ENCODE data around the gene ZNF410. TPM values are rescaled to one million over a fixed set of nuclear protein-coding genes. Genes with fewer than 3 reads are reported as not detected.

The ZNF410 gene
- total and polyA plus RNA-seq, 2 donors (not counting 3 experiments of a cell fraction or from before 2014, with no cell fraction given): 21.8 to 45.0 TPM

GRCh38 chr14:73965216-73965615, 78.6 kb downstream of the ZNF410 start:
- intact Hi-C loops (cut with micrococcal nuclease): no loop called here
- CTCF ChIA-PET: interaction anchor here (0.9 to 1.0 kb wide), 4 partner anchors 8 to 72 kb away, joined by 3 read pairs; partner anchors contain the start of genes COQ6 and FAM161B

GRCh38 chr14:73968885-73969284, 82.2 kb downstream of the ZNF410 start:
- CTCF ChIA-PET: no interaction called here
- FAIRE-seq: no peak

More at GRCh38 chr14:73965216-73965615, 78.6 kb downstream of the ZNF410 start:
- Histone ChIP-seq H3K4me1 (ENCODE audit: control insufficient read depth, extremely low read depth, insufficient read depth, low read length) (no peaks in the 10 kb centered on the region), H3K4me2 (ENCODE audit: insufficient read depth, low read length) (no peak overlapping the region), H3K9me3 (replicated peaks; ENCODE audit: control insufficient read depth, insufficient read depth, low read length) (no peaks in the 10 kb centered on the region), H2AFZ (ENCODE audit: low read depth, low read length) (no peak overlapping the region), H3K4me3 (replicated peaks in 1 of 3; ENCODE audit: insufficient read depth in 1 of 3, low read depth in 1 of 3, low read length in 3 of 3) (no peak overlapping the region), H3K27ac (ENCODE audit: insufficient read depth, low read depth, low read length) (no peak overlapping the region), H4K20me1 (replicated peaks; ENCODE audit: control insufficient read depth, extremely low read depth, insufficient read depth, low read length) (no peaks in the 10 kb centered on the region), H3K9me1 (replicated peaks; ENCODE audit: control insufficient read depth, extremely low read depth, insufficient read depth, low read length) (no peaks in the 10 kb centered on the region), H3K79me2 (ENCODE audit: control insufficient read depth, insufficient read depth, low read length) (no peaks in the 10 kb centered on the region), H3K9ac (replicated peaks; ENCODE audit: extremely low read depth, insufficient read depth, low read length) (no peak overlapping the region), H3K36me3 (ENCODE audit: control insufficient read depth in 2 of 2, extremely low read depth in 1 of 2, insufficient read depth in 2 of 2, low read length in 2 of 2) (peaks cover 2 to 15% of the 10 kb centered on the region in 2 experiments), H3K27me3 (ENCODE audit: control insufficient read depth in 2 of 2, insufficient read depth in 2 of 2, low read length in 2 of 2) (no peaks in the 10 kb centered on the region)
- BruUV-seq (replicated peaks): TSS peak; percentile 18
- FAIRE-seq (no peak), DNase-seq (ENCODE audit: low read depth, low spot score) (no peak)
- POLR2A ChIA-PET: no interaction called here
- no peak for TF ChIP-seq FOS (IDR thresholded peaks at IDR 0.05; ENCODE audit: borderline replicate concordance, insufficient read depth, low read length)
- dilution Hi-C loops (cut with MboI; ENCODE audit: extremely low pct_ligation_motif_present, low sequenced_read_pairs): no loop called here

More at GRCh38 chr14:73968885-73969284, 82.2 kb downstream of the ZNF410 start:
- H3K4me1 ChIP-seq (ENCODE audit: control insufficient read depth, extremely low read depth, insufficient read depth, low read length): no peaks in the 10 kb centered on the region
- no peaks in the 10 kb centered on the region for H3K27me3 ChIP-seq (ENCODE audit: control insufficient read depth in 2 of 2, insufficient read depth in 2 of 2, low read length in 2 of 2)
- H3K9me3 ChIP-seq (replicated peaks; ENCODE audit: control insufficient read depth, insufficient read depth, low read length): no peaks in the 10 kb centered on the region
- H3K79me2 ChIP-seq (ENCODE audit: control insufficient read depth, insufficient read depth, low read length): no peaks in the 10 kb centered on the region
- dilution Hi-C loops (cut with MboI; ENCODE audit: extremely low pct_ligation_motif_present, low sequenced_read_pairs): no loop called here
- no peak overlapping the region for H3K27ac ChIP-seq (ENCODE audit: insufficient read depth, low read depth, low read length)
- no peaks in the 10 kb centered on the region for H4K20me1 ChIP-seq (replicated peaks; ENCODE audit: control insufficient read depth, extremely low read depth, insufficient read depth, low read length)
- no peak for TF ChIP-seq EZH2 (IDR thresholded peaks at IDR 0.05; ENCODE audit: borderline replicate concordance, low read depth, low read length, severe bottlenecking)
- H3K36me3 ChIP-seq (ENCODE audit: control insufficient read depth in 2 of 2, extremely low read depth in 1 of 2, insufficient read depth in 2 of 2, low read length in 2 of 2): peaks cover 0 to 4% of the 10 kb centered on the region in 2 experiments
- no peak overlapping the region for H3K4me3 ChIP-seq (replicated peaks in 1 of 3; ENCODE audit: insufficient read depth in 1 of 3, low read depth in 1 of 3, low read length in 3 of 3)
- POLR2A ChIA-PET: no interaction called here
- no TSS peak for BruUV-seq (replicated peaks)
- no peaks in the 10 kb centered on the region for H3K9me1 ChIP-seq (replicated peaks; ENCODE audit: control insufficient read depth, extremely low read depth, insufficient read depth, low read length)
- H2AFZ ChIP-seq (ENCODE audit: low read depth, low read length): no peak overlapping the region
- intact Hi-C loops (cut with micrococcal nuclease): no loop called here
- H3K9ac ChIP-seq (replicated peaks; ENCODE audit: extremely low read depth, insufficient read depth, low read length): no peak overlapping the region
- DNase-seq (ENCODE audit: low read depth, low spot score): no peak
- no peak overlapping the region for H3K4me2 ChIP-seq (ENCODE audit: insufficient read depth, low read length)

All from endothelial cell of umbilical vein (primary cell).